Stimulated activated CD4-positive, alpha-beta T cell treated with anti-CD3 and anti-CD28 coated beads, TNF-alpha, amount 100 ng/mL, for 48 hours (primary cell): ENCODE measurements around the gene LRRC4C.

Source experiments
- DNase-seq, 3 donors: peaks; one replicate each; pipeline ENCODE4 v3.0.0-alpha.2; 2020; ENCODE audit warnings: low read depth in 3 of 3

LRRC4C gene

GRCh38 chr11:41118521-41118920, 340.9 kb downstream of the LRRC4C start:
- DNase-seq = no peak

- no peak for DNase-seq
Measured at GRCh38 chr11:41116970-41117369, 342.5 kb downstream of the LRRC4C start.

- no peak for DNase-seq
Measured at GRCh38 chr11:41115066-41115465, 344.4 kb downstream of the LRRC4C start.

- DNase-seq = no peak
Measured at GRCh38 chr11:41113160-41113559, 346.3 kb downstream of the LRRC4C start.

GRCh38 chr11:41110527-41110926, 348.9 kb downstream of the LRRC4C start:
- DNase-seq = no peak

GRCh38 chr11:41102471-41102870, 357.0 kb downstream of the LRRC4C start:
- DNase-seq = no peak

GRCh38 chr11:41099654-41100053, 359.8 kb downstream of the LRRC4C start:
- DNase-seq = no peak

- no peak for DNase-seq
Measured at GRCh38 chr11:41085123-41085522, 374.3 kb downstream of the LRRC4C start.

- DNase-seq = no peak
Measured at GRCh38 chr11:41081756-41082285, 377.6 kb downstream of the LRRC4C start.

- DNase-seq = no peak
Measured at GRCh38 chr11:41074318-41074717, 385.1 kb downstream of the LRRC4C start.

GRCh38 chr11:41065432-41065831, 394.0 kb downstream of the LRRC4C start:
- no peak for DNase-seq

GRCh38 chr11:41058138-41058537, 401.3 kb downstream of the LRRC4C start:
- DNase-seq = no peak

- no peak for DNase-seq
Measured at GRCh38 chr11:41056892-41057569, 402.4 kb downstream of the LRRC4C start.

GRCh38 chr11:41053894-41054293, 405.6 kb downstream of the LRRC4C start:
- DNase-seq = no peak

- DNase-seq = no peak
Measured at GRCh38 chr11:41051919-41052635, 407.4 kb downstream of the LRRC4C start.

- no peak for DNase-seq
Measured at GRCh38 chr11:41050791-41051190, 408.7 kb downstream of the LRRC4C start.

- no peak for DNase-seq
Measured at GRCh38 chr11:41047229-41047628, 412.2 kb downstream of the LRRC4C start.

- DNase-seq = no peak
Measured at GRCh38 chr11:41045266-41045665, 414.2 kb downstream of the LRRC4C start.

GRCh38 chr11:41044747-41045146, 414.7 kb downstream of the LRRC4C start:
- no peak for DNase-seq

GRCh38 chr11:41042688-41043087, 416.8 kb downstream of the LRRC4C start:
- no peak for DNase-seq

- DNase-seq = no peak
Measured at GRCh38 chr11:41040474-41040873, 419.0 kb downstream of the LRRC4C start.

- DNase-seq = no peak
Measured at GRCh38 chr11:41039592-41039991, 419.9 kb downstream of the LRRC4C start.

GRCh38 chr11:41031551-41032060, 427.8 kb downstream of the LRRC4C start:
- DNase-seq = no peak
